ENCODE measurements around the gene GCNT2.
"Not testable (repeated sequence)": the region's sequence is repeated elsewhere in the genome, so short reads cannot be mapped to it uniquely, and the experiment has no call there.

The GCNT2 gene

GRCh38 chr6:10659699-10660348, 138.7 kb downstream of the GCNT2 start:
- Histone ChIP-seq H3K4me3 (ENCODE audit: low read depth, low read length) (peak overlapping the region; percentile 53), H3K27me3 (ENCODE audit: insufficient read depth, low read depth, severe bottlenecking) (no peaks in the 10 kb centered on the region), H3K36me3 (no peaks in the 10 kb centered on the region), H3K27ac (peak overlapping the region; percentile 76), H3K9me3 (ENCODE audit: severe bottlenecking) (peaks cover 7% of the 10 kb centered on the region)
- TF ChIP-seq CTCF (IDR thresholded peaks at IDR 0.05; ENCODE audit: low read depth, low read length) = peak; percentile 15; the same call in 1 of the 2 replicates
- DNase-seq = peak; percentile 86

GRCh38 chr6:10660431-10661191, 139.5 kb downstream of the GCNT2 start:
- H3K4me3 ChIP-seq (ENCODE audit: low read depth, low read length) = peak overlapping the region; percentile 53
- H3K9me3 ChIP-seq (ENCODE audit: severe bottlenecking); H3K36me3 ChIP-seq; H3K27me3 ChIP-seq (ENCODE audit: insufficient read depth, low read depth, severe bottlenecking); DNase-seq: not testable (repeated sequence)
- H3K27ac ChIP-seq = peak overlapping the region; percentile 76

GRCh38 chr6:10662207-10662606, 141.1 kb downstream of the GCNT2 start:
- Histone ChIP-seq H3K27ac (no peak overlapping the region), H3K4me3 (ENCODE audit: low read depth, low read length) (no peak overlapping the region), H3K9me3 (ENCODE audit: severe bottlenecking) (peaks cover 7% of the 10 kb centered on the region), H3K27me3 (ENCODE audit: insufficient read depth, low read depth, severe bottlenecking) (no peaks in the 10 kb centered on the region), H3K36me3 (no peaks in the 10 kb centered on the region)
- DNase-seq = no peak
- no peak for TF ChIP-seq CTCF (IDR thresholded peaks at IDR 0.05; ENCODE audit: low read depth, low read length)

GRCh38 chr6:10662742-10663141, 141.6 kb downstream of the GCNT2 start:
- Histone ChIP-seq H3K27me3 (ENCODE audit: insufficient read depth, low read depth, severe bottlenecking) (no peaks in the 10 kb centered on the region), H3K36me3 (no peaks in the 10 kb centered on the region), H3K9me3 (ENCODE audit: severe bottlenecking) (peaks cover 7% of the 10 kb centered on the region), H3K4me3 (ENCODE audit: low read depth, low read length) (no peak overlapping the region), H3K27ac (no peak overlapping the region)
- no peak for DNase-seq
- TF ChIP-seq CTCF (IDR thresholded peaks at IDR 0.05; ENCODE audit: low read depth, low read length) = no peak

- not testable (repeated sequence) for H3K9me3 ChIP-seq (ENCODE audit: severe bottlenecking); DNase-seq; H3K4me3 ChIP-seq (ENCODE audit: low read depth, low read length); H3K27ac ChIP-seq; H3K36me3 ChIP-seq; H3K27me3 ChIP-seq (ENCODE audit: insufficient read depth, low read depth, severe bottlenecking)
Observed at GRCh38 chr6:10665595-10665994, 144.4 kb downstream of the GCNT2 start.

- no peak overlapping the region for H3K4me3 ChIP-seq (ENCODE audit: low read depth, low read length)
- no peaks in the 10 kb centered on the region for H3K9me3 ChIP-seq (ENCODE audit: severe bottlenecking)
- TF ChIP-seq CTCF (IDR thresholded peaks at IDR 0.05; ENCODE audit: low read depth, low read length) = no peak
- H3K27ac ChIP-seq = no peak overlapping the region
- DNase-seq = no peak
- no peaks in the 10 kb centered on the region for H3K36me3 ChIP-seq
- H3K27me3 ChIP-seq (ENCODE audit: insufficient read depth, low read depth, severe bottlenecking) = no peaks in the 10 kb centered on the region
Observed at GRCh38 chr6:10668126-10668917, 147.2 kb downstream of the GCNT2 start.

Measured in WERI-Rb-1 (cell line).